Neural cell (in vitro differentiated cells): ENCODE results near the gene KRTAP10-3. TPM values are rescaled to one million over a fixed set of nuclear protein-coding genes. Genes with fewer than 3 reads are reported as not detected.

Experiments
- H2AFZ ChIP-seq: fragments of 200-600, 300-800 bp; sonication (generic), shearing (Covaris generic); 2 replicates; pipeline ENCODE4 v1.6.0; 2014; ENCODE audit warnings: low read depth, mild to moderate bottlenecking, antibody characterized with exemption, low read length, moderate library complexity
- H3F3A ChIP-seq: fragments of 200-600 bp; shearing (Covaris generic); 2 replicates; pipeline ENCODE4 v1.6.1; 2016; ENCODE audit warnings: mild to moderate bottlenecking, moderate library complexity, mixed read lengths, antibody characterized with exemption, low read length; ENCODE audit not compliant: insufficient read depth, poor library complexity, severe bottlenecking
- H3K27ac ChIP-seq: fragments of 200-600, 300-800 bp; sonication (generic), shearing (Covaris generic); 2 replicates; pipeline ENCODE4 v1.5.1; 2014; ENCODE audit warnings: mild to moderate bottlenecking, low read length, moderate library complexity
- H3K27me3 ChIP-seq: fragments of 300-800, 200-600 bp; sonication (generic), shearing (Covaris generic); 2 replicates; pipeline ENCODE4 v1.6.0; 2014; ENCODE audit warnings: mild to moderate bottlenecking, low read depth, low read length, moderate library complexity; ENCODE audit not compliant: insufficient read depth
- H3K36me3 ChIP-seq: fragments of 300-800, 200-600 bp; sonication (generic), shearing (Covaris generic); 2 replicates; pipeline ENCODE4 v1.5.1; 2014; ENCODE audit warnings: mild to moderate bottlenecking, antibody characterized with exemption, low read length, moderate library complexity; ENCODE audit not compliant: insufficient read depth
- H3K4me2 ChIP-seq: fragments of 300-800, 200-600 bp; sonication (generic), shearing (Covaris generic); 2 replicates; pipeline ENCODE4 v1.6.0; 2014; ENCODE audit warnings: mild to moderate bottlenecking, low read length
- H3K4me3 ChIP-seq: fragments of 300-800, 200-600 bp; sonication (generic), shearing (Covaris generic); 2 replicates; pipeline ENCODE4 v1.5.1; 2014; ENCODE audit warnings: mild to moderate bottlenecking, low read length, moderate library complexity
- H3K79me2 ChIP-seq: fragments of 200-600 bp; shearing (Covaris generic); replicated peaks from 2 replicates; pipeline ENCODE4 v1.6.0; 2014; ENCODE audit warnings: mild to moderate bottlenecking, low read length, moderate library complexity; ENCODE audit not compliant: insufficient read depth
- H3K9ac ChIP-seq: fragments of 300-800, 200-600 bp; sonication (generic), shearing (Covaris generic); 2 replicates; pipeline ENCODE4 v1.6.1; 2016; ENCODE audit warnings: mild to moderate bottlenecking, low read length, mixed read lengths
- H3K9me2 ChIP-seq: fragments of 200-600 bp; shearing (Covaris generic); 2 replicates; pipeline ENCODE4 v1.6.1; 2016; ENCODE audit warnings: mild to moderate bottlenecking, low read length, mixed read lengths; ENCODE audit not compliant: insufficient read depth
- H3K9me3 ChIP-seq: fragments of 200-600, 300-800 bp; sonication (generic), shearing (Covaris generic); 2 replicates; pipeline ENCODE4 v1.6.1; 2016; ENCODE audit warnings: mild to moderate bottlenecking, mixed run types, low read length, moderate library complexity, mixed read lengths
- H4K20me1 ChIP-seq: fragments of 200-600 bp; shearing (Covaris generic); 2 replicates; pipeline ENCODE4 v1.6.1; 2016; ENCODE audit warnings: mild to moderate bottlenecking, mixed run types; ENCODE audit not compliant: insufficient read depth
- CTCF ChIP-seq: fragments of 450-650 bp; IDR thresholded peaks from 2 replicates; pipeline ENCODE4 v1.5.1; 2014; ENCODE audit warnings: antibody characterized with exemption, mild to moderate bottlenecking, moderate library complexity; ENCODE audit not compliant: poor library complexity, severe bottlenecking
- EP300 ChIP-seq: fragments of 450-650 bp; conservative IDR thresholded peaks from 2 replicates; pipeline ENCODE4 v1.6.1; 2014; ENCODE audit warnings: antibody characterized with exemption, mild to moderate bottlenecking, moderate library complexity; ENCODE audit not compliant: poor library complexity, severe bottlenecking
- EZH2 ChIP-seq: fragments of 200-600, 300-800 bp; shearing (Covaris generic), sonication (generic); IDR thresholded peaks from 2 replicates; pipeline ENCODE4 v1.6.1; 2014; ENCODE audit warnings: antibody characterized with exemption, low read length, borderline replicate concordance, mild to moderate bottlenecking; ENCODE audit not compliant: insufficient read depth, poor library complexity, severe bottlenecking
- MXI1 ChIP-seq: fragments of 450-650 bp; conservative IDR thresholded peaks from 2 replicates; pipeline ENCODE4 v1.6.1; 2014; ENCODE audit warnings: antibody characterized with exemption, mild to moderate bottlenecking; ENCODE audit not compliant: poor library complexity, severe bottlenecking
- POLR2AphosphoS5 ChIP-seq: IDR thresholded peaks from 2 replicates; pipeline ENCODE4 v1.6.1; 2012
- RAD21 ChIP-seq: fragments of 450-650 bp; conservative IDR thresholded peaks from 2 replicates; pipeline ENCODE4 v1.6.1; 2014; ENCODE audit warnings: antibody characterized with exemption, mild to moderate bottlenecking, moderate library complexity
- REST ChIP-seq: IDR thresholded peaks from 2 replicates; pipeline ENCODE4 v1.6.1; 2012; ENCODE audit warnings: borderline replicate concordance
- SMC3 ChIP-seq: fragments of 450-650 bp; conservative IDR thresholded peaks from 2 replicates; pipeline ENCODE4 v1.6.1; 2014; ENCODE audit warnings: antibody characterized with exemption, mild to moderate bottlenecking, moderate library complexity; ENCODE audit not compliant: poor library complexity
- TAF1 ChIP-seq: IDR thresholded peaks from 2 replicates; pipeline ENCODE4 v1.6.1; 2012; ENCODE audit warnings: low read depth
- polyA plus RNA-seq: library from polyadenylated mRNA; depleted of rRNA; stranded (reverse); fragments of >200 nt; gene quantifications from 2 replicates; pipeline ENCODE4 v1.2.3, GENCODE V29; 2014

KRTAP10-3 gene
- polyA plus RNA-seq, 1 donor from 2014 or later, result not detected

- H3K4me3 ChIP-seq, result no peak within 1 kb of the TSS
- H3K27ac ChIP-seq, result no peak within 1 kb of the TSS
- H3K4me2 ChIP-seq, result no peak within 1 kb of the TSS
- no peaks in the 10 kb centered on the region for H3K79me2 ChIP-seq
- no peak within 1 kb of the TSS for H2AFZ ChIP-seq
- H3K9me3 ChIP-seq, result no peaks in the 10 kb centered on the region
- no peaks in the 10 kb centered on the region for H3K27me3 ChIP-seq
- TF ChIP-seq EZH2 (no peak), TAF1 (no peak), SMC3 (no peak), POLR2AphosphoS5 (no peak), RAD21 (no peak), REST (no peak), EP300 (no peak), CTCF (no peak), MXI1 (no peak)
- H3K36me3 ChIP-seq, result no peaks in the 10 kb centered on the region
- no peak within 1 kb of the TSS for H3K9ac ChIP-seq
- no peaks in the 10 kb centered on the region for H3F3A ChIP-seq
- H4K20me1 ChIP-seq, result no peaks in the 10 kb centered on the region
- H3K9me2 ChIP-seq, result no peaks in the 10 kb centered on the region
Measured at GRCh38 chr21:44539991-44540666, 18.5 kb downstream of the KRTAP10-3 start, which contains the start of gene KRTAP10-1. Gene KRTAP10-1 (minus strand): TSS chr21:44540195. CDS start chr21:44540150, 45 bp downstream.

GRCh38 chr21:44539046-44539445, 19.5 kb downstream of the KRTAP10-3 start:
- H3K9me3 ChIP-seq, result no peaks in the 10 kb centered on the region
- no peaks in the 10 kb centered on the region for H3K9me2 ChIP-seq

More at GRCh38 chr21:44539046-44539445, 19.5 kb downstream of the KRTAP10-3 start:
- Histone ChIP-seq H3K27ac (no peak overlapping the region), H4K20me1 (no peaks in the 10 kb centered on the region), H3K9ac (no peak overlapping the region), H3K4me3 (no peak overlapping the region), H3F3A (no peaks in the 10 kb centered on the region), H3K27me3 (no peaks in the 10 kb centered on the region), H3K4me2 (no peak overlapping the region), H3K79me2 (no peaks in the 10 kb centered on the region), H3K36me3 (no peaks in the 10 kb centered on the region), H2AFZ (no peak overlapping the region)
- TF ChIP-seq RAD21, result no peak
- no peak for TF ChIP-seq EP300
- TF ChIP-seq POLR2AphosphoS5, result no peak
- TF ChIP-seq SMC3, result no peak
- TF ChIP-seq REST, result no peak
- TF ChIP-seq CTCF, result no peak
